Mesodermal cell (in vitro differentiated cells): ENCODE results near the gene TPPP2.

ENCODE experiments used
- H3K27ac ChIP-seq: 2 replicates; pipeline ENCODE4 v1.7.0; 2013; ENCODE audit warnings: mild to moderate bottlenecking, low read depth, low read length, moderate library complexity; ENCODE audit not compliant: severe bottlenecking
- H3K36me3 ChIP-seq: 2 replicates; pipeline ENCODE4 v1.7.1; 2013; ENCODE audit warnings: mild to moderate bottlenecking, low read length, moderate library complexity; ENCODE audit not compliant: control insufficient read depth, insufficient read depth
- H3K4me1 ChIP-seq: one replicate; pipeline ENCODE4 v1.7.1; 2013; ENCODE audit warnings: mild to moderate bottlenecking, low read length; ENCODE audit not compliant: insufficient read depth, control insufficient read depth, poor library complexity, severe bottlenecking
- H3K4me3 ChIP-seq: 2 replicates; pipeline ENCODE4 v1.7.0; 2013; ENCODE audit warnings: low read length, control low read depth, mild to moderate bottlenecking; ENCODE audit not compliant: insufficient read depth, poor library complexity, severe bottlenecking; ENCODE audit errors: extremely low read depth
- H3K9me3 ChIP-seq: 2 replicates; pipeline ENCODE4 v1.7.1; 2013; ENCODE audit warnings: mild to moderate bottlenecking, low read length, moderate library complexity; ENCODE audit not compliant: control insufficient read depth
- WGBS, 2 experiments: methylation state at CpG; one replicate each; pipeline ENCODE4 v1.1.5; 2013; ENCODE audit warnings: missing lambda C conversion rate in 2 of 2; ENCODE audit not compliant: insufficient coverage in 2 of 2; 5-methylcytosine and 5-hydroxymethylcytosine counted together

TPPP2 gene

DNA sequence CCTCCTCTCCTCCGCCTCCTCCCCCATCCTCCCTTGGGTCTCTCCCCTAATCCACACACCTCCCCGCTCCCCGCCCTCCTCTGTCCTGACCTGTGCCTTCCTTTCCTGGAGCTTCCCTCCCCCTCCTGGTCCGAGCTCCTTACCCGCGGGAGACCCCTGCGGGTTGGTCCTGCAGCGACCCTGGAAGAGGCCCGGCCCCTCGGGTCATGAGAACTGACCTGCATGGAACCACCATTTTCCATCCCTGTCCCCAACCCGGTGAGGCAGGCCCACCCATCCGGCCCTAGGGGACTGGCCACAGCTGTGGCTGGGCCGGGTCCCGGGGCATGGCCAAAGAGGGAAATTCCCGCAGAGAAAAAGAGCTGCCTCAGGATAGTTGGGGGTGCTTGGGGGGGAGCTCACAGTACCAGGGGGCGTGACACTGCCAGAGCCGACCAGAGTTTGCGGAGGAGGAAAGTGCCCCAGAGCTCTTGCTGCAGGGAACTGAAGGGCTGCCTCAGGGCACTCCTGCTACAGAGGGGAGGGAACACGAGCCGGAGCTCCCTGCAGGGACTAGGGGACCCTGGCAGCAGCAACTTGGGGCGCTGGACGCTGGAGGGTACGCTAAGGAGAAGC, 40.7 kb downstream of the TPPP2 start:
- peak overlapping the region; percentile 91 for H3K27ac ChIP-seq
- peak overlapping the region; percentile 74 for H3K4me3 ChIP-seq
- H3K9me3 ChIP-seq, result no peaks in the 10 kb centered on the region
- 0% methylated on average over 9 to 20 of the region's 23 CpGs for WGBS, 2 experiments
- peaks cover 33% of the 10 kb centered on the region for H3K36me3 ChIP-seq
- peaks cover 9% of the 10 kb centered on the region for H3K4me1 ChIP-seq

GRCh38 chr14:21071225-21072030, 41.4 kb downstream of the TPPP2 start:
- Histone ChIP-seq H3K4me3 (peak overlapping the region; percentile 74), H3K4me1 (peaks cover 9% of the 10 kb centered on the region), H3K27ac (peak overlapping the region; percentile 91), H3K9me3 (no peaks in the 10 kb centered on the region), H3K36me3 (peaks cover 40% of the 10 kb centered on the region)
- WGBS, 2 experiments, result 1 to 2% methylated on average over 21 to 32 of the region's 37 CpGs

DNA sequence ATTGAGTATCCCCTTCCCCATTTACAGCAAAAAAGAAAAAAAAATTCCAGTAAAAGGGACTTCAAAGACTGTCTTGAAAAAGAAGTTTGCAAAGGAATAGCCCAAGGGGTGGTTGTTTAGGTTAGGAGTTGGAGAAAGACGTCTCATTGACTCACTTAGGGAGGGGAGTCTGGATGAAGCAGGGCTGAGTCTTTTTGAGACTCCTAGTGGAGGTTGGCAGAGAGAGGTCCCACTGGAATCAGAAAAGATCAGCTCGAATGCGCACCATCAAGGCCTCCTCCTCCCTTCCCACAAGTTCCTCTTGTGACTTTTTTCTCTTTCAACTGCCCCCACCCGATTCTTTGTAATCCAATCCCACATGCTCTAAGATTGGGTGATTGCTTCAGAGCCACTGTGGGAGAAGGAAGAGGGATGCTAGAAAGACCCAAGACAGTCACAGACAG, 42.0 kb downstream of the TPPP2 start:
- 8 to 47% methylated on average over 1 to 3 of the region's 4 CpGs for WGBS, 2 experiments
- H3K4me1 ChIP-seq, result peaks cover 9% of the 10 kb centered on the region
- peaks cover 44% of the 10 kb centered on the region for H3K36me3 ChIP-seq
- no peaks in the 10 kb centered on the region for H3K9me3 ChIP-seq
- H3K4me3 ChIP-seq, result peak overlapping the region; percentile 74
- peak overlapping the region; percentile 91 for H3K27ac ChIP-seq

GRCh38 chr14:21072781-21073339, 42.8 kb downstream of the TPPP2 start:
- 97 to 98% methylated on average over 5 to 8 of the region's 9 CpGs for WGBS, 2 experiments
- no peak overlapping the region for H3K4me3 ChIP-seq
- H3K27ac ChIP-seq, result no peak overlapping the region
- H3K4me1 ChIP-seq, result peaks cover 9% of the 10 kb centered on the region
- no peaks in the 10 kb centered on the region for H3K9me3 ChIP-seq
- H3K36me3 ChIP-seq, result peaks cover 52% of the 10 kb centered on the region

DNA sequence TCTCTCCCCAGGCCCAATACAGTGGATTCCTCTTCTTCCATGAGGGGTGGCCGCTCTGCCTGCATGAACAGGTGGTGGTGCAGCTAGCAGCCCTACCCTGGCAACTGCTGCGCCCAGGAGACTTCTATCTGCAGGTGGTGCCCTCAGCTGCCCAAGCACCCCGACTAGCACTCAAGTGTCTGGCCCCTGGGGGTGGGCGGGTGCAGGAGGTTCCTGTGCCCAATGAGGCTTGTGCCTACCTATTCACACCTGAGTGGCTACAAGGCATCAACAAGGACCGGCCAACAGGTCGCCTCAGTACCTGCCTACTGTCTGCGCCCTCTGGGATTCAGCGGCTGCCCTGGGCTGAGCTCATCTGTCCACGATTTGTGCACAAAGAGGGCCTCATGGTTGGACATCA, 43.9 kb downstream of the TPPP2 start:
- Histone ChIP-seq H3K9me3 (no peaks in the 10 kb centered on the region), H3K4me1 (peaks cover 9% of the 10 kb centered on the region), H3K36me3 (peaks cover 63% of the 10 kb centered on the region), H3K27ac (no peak overlapping the region), H3K4me3 (no peak overlapping the region)
- WGBS, 2 experiments, result 98% methylated on average over 9 of the region's 9 CpGs

DNA sequence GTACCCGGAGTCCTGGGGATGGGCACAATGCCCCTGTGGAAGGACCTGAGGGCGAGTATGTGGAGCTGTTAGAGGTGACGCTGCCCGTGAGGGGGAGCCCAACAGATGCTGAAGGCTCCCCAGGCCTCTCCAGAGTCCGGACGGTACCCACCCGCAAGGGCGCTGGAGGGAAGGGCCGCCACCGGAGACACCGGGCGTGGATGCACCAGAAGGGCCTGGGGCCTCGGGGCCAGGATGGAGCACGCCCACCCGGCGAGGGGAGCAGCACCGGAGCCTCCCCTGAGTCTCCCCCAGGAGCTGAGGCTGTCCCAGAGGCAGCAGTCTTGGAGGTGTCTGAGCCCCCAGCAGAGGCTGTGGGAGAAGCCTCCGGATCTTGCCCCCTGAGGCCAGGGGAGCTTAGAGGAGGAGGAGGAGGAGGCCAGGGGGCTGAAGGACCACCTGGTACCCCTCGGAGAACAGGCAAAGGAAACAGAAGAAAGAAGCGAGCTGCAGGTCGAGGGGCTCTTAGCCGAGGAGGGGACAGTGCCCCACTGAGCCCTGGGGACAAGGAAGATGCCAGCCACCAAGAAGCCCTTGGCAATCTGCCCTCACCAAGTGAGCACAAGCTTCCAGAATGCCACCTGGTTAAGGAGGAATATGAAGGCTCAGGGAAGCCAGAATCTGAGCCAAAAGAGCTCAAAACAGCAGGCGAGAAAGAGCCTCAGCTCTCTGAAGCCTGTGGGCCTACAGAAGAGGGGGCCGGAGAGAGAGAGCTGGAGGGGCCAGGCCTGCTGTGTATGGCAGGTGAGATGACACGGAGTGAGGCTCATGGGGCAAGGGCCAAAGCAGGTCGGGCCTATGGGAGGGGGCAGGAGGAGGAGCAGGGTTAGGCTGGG, 44.6 kb downstream of the TPPP2 start:
- no peak overlapping the region for H3K27ac ChIP-seq
- no peaks in the 10 kb centered on the region for H3K9me3 ChIP-seq
- WGBS, 2 experiments, result 96 to 97% methylated on average over 25 of the region's 26 CpGs
- H3K36me3 ChIP-seq, result peaks cover 70% of the 10 kb centered on the region
- H3K4me3 ChIP-seq, result no peak overlapping the region
- peaks cover 9% of the 10 kb centered on the region for H3K4me1 ChIP-seq

GRCh38 chr14:21075719-21076437, 45.9 kb downstream of the TPPP2 start:
- H3K9me3 ChIP-seq, result no peaks in the 10 kb centered on the region
- no peak overlapping the region for H3K27ac ChIP-seq
- no peak overlapping the region for H3K4me3 ChIP-seq
- peaks cover 9% of the 10 kb centered on the region for H3K4me1 ChIP-seq
- H3K36me3 ChIP-seq, result peaks cover 83% of the 10 kb centered on the region
- WGBS, 2 experiments, result 96 to 98% methylated on average over 9 of the region's 9 CpGs

- Histone ChIP-seq H3K36me3 (peaks cover 97% of the 10 kb centered on the region), H3K4me1 (peaks cover 3% of the 10 kb centered on the region), H3K27ac (no peak overlapping the region), H3K9me3 (no peaks in the 10 kb centered on the region), H3K4me3 (no peak overlapping the region)
- 88 to 93% methylated on average over 2 of the region's 2 CpGs for WGBS, 2 experiments
Measured at GRCh38 chr14:21077672-21078071, 47.7 kb downstream of the TPPP2 start.

GRCh38 chr14:21078287-21078686, 48.3 kb downstream of the TPPP2 start:
- Histone ChIP-seq H3K27ac (no peak overlapping the region), H3K4me3 (no peak overlapping the region), H3K36me3 (peaks cover 97% of the 10 kb centered on the region), H3K4me1 (no peaks in the 10 kb centered on the region), H3K9me3 (no peaks in the 10 kb centered on the region)
- WGBS, 2 experiments, result 95% methylated on average over 5 of the region's 5 CpGs; no CpG with 5 or more reads in 1 of the 2 experiments

- 94 to 99% methylated on average over 7 to 10 of the region's 10 CpGs for WGBS, 2 experiments
- no peaks in the 10 kb centered on the region for H3K9me3 ChIP-seq
- no peaks in the 10 kb centered on the region for H3K4me1 ChIP-seq
- H3K27ac ChIP-seq, result no peak overlapping the region
- no peak overlapping the region for H3K4me3 ChIP-seq
- peaks cover 98% of the 10 kb centered on the region for H3K36me3 ChIP-seq
Measured at GRCh38 chr14:21078726-21079125, 48.7 kb downstream of the TPPP2 start.
